ENCODE data around the gene ZFYVE9.

GRCh38 chr1:52145137-52145536 is 3.2 kb downstream of the ZFYVE9 start:
- no peak for TF ChIP-seq ZNF76 (tag by site-specific recombination; IDR thresholded peaks at IDR 0.05; ENCODE audit: borderline replicate concordance, low read depth)
- TF ChIP-seq CTCF (tag by site-specific recombination; IDR thresholded peaks at IDR 0.05), result no peak
- no peak for TF ChIP-seq ZNF776 (tag by site-specific recombination; IDR thresholded peaks at IDR 0.05; ENCODE audit: borderline replicate concordance)
- TF ChIP-seq OVOL3 (tag by site-specific recombination; IDR thresholded peaks at IDR 0.05), result no peak
- no peak for TF ChIP-seq ZNF449 (tag by site-specific recombination; IDR thresholded peaks at IDR 0.05)
- TF ChIP-seq ZNF174 (tag by site-specific recombination; IDR thresholded peaks at IDR 0.05), result no peak
- TF ChIP-seq ZNF639 (tag by site-specific recombination; IDR thresholded peaks at IDR 0.05), result no peak
- TF ChIP-seq, protein P1, sequence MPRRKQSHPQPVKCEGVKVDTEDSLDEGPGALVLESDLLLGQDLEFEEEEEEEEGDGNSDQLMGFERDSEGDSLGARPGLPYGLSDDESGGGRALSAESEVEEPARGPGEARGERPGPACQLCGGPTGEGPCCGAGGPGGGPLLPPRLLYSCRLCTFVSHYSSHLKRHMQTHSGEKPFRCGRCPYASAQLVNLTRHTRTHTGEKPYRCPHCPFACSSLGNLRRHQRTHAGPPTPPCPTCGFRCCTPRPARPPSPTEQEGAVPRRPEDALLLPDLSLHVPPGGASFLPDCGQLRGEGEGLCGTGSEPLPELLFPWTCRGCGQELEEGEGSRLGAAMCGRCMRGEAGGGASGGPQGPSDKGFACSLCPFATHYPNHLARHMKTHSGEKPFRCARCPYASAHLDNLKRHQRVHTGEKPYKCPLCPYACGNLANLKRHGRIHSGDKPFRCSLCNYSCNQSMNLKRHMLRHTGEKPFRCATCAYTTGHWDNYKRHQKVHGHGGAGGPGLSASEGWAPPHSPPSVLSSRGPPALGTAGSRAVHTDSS (tag by site-specific recombination; IDR thresholded peaks at IDR 0.05), result no peak
- TF ChIP-seq ZNF138 (tag by site-specific recombination; IDR thresholded peaks at IDR 0.05; ENCODE audit: borderline replicate concordance), result no peak
- no peak for TF ChIP-seq ZNF214 (tag by site-specific recombination; IDR thresholded peaks at IDR 0.05; ENCODE audit: borderline replicate concordance)
- no peak for TF ChIP-seq TCF7L2 (IDR thresholded peaks at IDR 0.05; ENCODE audit: borderline replicate concordance, low read depth, low read length)
- TF ChIP-seq ZNF830 (tag by site-specific recombination; IDR thresholded peaks at IDR 0.05; ENCODE audit: low read depth), result no peak

Data from HEK293 (cell line).